Stimulated activated CD8-positive, alpha-beta memory T cell treated with anti-CD3 and anti-CD28 coated beads, Interleukin-12 subunit alpha, Interleukin-12 subunit beta, amount 100 ng/mL, for 1 hour (primary cell): ENCODE measurements around the gene APOC1.
A peak's percentile ranks its signal among the peaks of the same experiment; 100 is the strongest.
"Not testable (repeated sequence)": the region's sequence is repeated elsewhere in the genome, so short reads cannot be mapped to it uniquely, and the experiment has no call there.

Experiments
- DNase-seq: peaks from one replicate; pipeline ENCODE4 v3.0.0-alpha.2; 2020; ENCODE audit warnings: low read depth

The APOC1 gene

DNA sequence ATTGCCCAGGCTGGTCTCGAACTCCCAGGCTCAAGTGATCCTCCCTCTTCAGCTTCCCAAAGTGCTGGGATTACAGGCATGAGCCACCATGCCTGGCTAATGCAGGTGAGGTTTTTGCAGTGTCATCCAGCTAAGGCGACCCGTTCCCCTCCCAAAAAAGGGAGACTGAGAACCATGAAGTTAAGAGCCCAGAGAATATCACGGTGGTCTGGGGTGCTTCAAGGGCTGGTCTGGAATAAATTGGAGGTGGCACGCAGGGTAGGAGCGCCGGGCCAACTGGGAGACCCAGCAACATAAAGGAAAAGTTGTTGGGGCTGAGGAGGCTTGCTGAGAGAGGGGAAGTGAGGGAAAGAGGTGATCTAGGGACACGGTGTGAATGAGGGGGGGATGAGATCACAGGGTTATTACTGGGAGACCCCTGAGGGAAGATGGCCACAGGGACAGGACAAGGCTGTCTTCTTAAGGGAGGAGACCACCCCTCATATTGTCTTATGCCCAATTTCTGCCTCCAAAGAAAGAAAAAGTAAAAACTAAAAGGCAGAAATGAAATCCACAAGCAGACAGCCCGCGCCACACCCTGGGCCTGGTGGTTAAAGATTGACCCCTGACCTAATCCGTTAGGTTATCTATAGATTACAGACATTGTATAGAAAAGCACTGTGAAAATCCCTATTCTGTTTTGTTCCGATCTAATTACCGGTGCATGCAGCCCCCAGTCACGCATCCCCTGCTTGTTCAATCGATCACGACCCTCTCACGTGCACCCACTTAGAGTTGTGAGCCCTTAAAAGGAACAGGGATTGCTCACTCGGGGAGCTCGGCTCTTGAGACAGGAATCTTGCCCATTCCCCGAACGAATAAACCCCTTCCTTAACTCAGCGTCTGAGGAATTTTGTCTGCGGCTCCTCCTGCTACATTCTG, 636 bp upstream of the APOC1 start:
- not testable (repeated sequence) for DNase-seq

DNA sequence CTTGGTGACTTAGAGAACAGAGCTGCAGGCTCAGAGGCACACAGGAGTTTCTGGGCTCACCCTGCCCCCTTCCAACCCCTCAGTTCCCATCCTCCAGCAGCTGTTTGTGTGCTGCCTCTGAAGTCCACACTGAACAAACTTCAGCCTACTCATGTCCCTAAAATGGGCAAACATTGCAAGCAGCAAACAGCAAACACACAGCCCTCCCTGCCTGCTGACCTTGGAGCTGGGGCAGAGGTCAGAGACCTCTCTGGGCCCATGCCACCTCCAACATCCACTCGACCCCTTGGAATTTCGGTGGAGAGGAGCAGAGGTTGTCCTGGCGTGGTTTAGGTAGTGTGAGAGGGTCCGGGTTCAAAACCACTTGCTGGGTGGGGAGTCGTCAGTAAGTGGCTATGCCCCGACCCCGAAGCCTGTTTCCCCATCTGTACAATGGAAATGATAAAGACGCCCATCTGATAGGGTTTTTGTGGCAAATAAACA, 9.9 kb downstream of the APOC1 start:
- DNase-seq: no peak

DNA sequence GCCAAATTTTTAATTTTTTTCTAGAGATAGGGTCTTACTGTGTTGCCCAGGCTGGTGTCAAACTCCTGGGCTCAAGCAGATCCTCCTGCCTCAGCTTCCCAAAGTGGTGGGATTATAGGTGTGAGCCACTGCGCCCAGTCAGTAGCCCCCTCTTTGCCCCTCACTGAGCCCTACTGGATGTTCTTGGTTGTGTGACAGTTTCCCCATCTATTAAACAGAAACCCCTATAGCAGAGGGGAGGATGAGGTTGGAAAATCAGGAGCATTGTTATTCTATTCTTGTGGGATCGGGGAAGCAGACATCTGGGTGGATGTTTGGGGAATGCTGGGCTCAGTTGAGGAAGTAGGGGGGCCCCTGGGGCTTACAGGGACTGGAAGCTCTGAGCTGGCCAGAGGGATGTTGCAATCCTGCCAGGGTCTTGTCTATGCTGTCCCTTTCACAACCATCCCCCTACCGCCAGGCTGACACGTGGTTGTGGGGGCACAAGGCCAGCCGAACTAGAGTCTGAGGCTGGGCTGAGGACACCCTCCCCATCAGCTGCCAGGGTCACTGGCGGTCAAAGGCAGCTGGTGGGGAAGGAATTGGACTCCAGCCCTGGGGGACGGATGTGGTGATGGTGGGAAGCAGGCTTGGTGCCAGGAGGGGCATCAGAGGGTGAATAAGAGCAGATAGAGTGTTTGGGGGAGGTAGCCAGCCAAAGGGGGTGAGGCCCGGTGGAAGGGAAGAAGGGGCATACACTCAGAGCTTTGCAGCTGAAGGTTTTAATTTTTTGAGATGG, 10.9 kb downstream of the APOC1 start:
- no peak for DNase-seq

DNA sequence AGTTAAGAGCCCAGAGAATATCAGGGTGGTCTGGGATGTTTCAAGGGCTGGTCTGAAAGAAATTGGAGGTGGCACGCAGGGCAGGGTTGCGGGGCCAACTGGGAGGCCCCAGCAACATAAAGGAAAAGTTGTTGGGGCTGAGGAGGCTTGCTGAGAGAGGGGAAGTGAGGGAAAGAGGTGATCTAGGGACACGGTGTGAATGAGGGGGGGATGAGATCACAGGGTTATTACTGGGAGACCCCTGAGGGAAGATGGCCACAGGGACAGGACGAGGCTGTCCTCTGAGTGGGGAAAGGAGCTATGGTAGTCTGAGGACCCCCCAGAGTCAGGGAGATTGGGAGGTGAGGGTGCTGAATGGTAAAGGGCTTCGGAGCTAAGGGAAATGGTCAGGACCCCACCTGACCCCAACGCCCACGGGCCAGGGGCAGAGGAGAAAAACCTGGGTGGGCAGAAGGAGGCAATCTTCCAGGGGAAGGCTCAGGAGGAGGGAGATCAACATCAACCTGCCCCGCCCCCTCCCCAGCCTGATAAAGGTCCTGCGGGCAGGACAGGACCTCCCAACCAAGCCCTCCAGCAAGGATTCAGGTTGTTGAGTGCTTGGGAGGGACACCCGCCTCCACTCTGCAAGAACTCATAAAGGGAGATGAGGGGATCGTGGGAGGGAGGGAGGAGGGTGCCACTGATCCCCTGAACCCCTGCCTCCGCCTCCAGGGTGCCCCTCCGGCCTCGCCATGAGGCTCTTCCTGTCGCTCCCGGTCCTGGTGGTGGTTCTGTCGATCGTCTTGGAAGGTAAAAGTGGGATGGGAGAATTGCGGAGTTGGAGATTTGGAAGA, 12.1 kb downstream of the APOC1 start:
- DNase-seq: not testable (repeated sequence)

DNA sequence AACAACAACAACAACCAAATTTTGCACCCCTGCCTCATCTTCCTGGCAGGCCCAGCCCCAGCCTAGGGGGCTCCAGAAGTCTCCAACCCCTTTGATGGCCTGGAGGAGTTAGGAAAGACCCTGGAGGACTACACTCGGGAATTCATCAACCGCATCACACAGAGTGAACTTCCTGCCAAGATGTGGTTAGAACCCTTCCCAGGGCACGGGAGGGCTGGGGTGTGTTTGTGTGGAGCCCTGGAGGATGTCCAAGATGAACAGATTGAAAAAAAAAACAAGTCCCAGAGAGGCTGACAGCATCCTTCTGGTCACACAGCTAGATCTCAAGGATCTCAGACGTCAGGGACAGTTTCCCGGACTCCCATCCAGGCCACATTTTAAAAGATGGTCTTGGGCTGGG, 13.3 kb downstream of the APOC1 start:
- no peak for DNase-seq

DNA sequence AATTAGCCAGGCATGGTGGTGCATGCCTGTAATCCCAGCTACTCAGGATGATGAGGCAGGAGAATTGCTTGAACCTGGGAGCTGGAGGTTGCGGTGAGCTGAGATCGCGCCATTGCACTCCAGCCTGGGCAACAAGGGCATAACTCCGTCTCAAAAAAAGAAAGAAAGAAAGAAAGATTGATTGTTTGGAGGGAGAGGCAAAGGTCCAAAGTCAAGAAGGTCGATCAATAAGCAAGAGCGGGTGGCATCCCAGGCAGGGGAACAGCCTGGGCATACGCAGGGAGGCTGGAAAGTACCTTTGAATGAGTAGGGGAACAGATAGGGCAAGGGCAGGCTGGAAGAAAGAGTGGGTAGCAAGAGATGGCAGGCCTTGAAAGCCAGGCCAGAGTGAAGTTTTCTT, 15.7 kb downstream of the APOC1 start:
- DNase-seq: no peak

DNA sequence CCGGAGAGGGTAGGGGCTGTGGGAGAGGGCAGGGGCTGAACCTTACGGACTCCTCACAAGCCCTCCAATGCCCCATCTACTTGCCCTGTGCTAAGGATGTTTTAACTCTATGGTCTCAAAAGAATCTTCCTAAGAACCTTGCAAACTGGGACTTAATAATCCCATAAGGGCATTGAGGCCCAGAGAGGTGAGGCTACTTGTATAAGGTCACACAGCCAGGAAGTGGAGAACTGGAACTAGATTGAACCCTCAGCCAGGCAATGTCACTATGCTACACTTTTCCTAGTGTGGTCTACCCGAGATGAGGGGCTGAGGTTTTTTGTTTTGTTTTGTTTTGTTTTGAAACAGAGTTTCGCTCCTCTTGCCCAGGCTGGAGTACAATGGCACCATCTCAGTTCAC, 17.1 kb downstream of the APOC1 start:
- DNase-seq: no peak

DNA sequence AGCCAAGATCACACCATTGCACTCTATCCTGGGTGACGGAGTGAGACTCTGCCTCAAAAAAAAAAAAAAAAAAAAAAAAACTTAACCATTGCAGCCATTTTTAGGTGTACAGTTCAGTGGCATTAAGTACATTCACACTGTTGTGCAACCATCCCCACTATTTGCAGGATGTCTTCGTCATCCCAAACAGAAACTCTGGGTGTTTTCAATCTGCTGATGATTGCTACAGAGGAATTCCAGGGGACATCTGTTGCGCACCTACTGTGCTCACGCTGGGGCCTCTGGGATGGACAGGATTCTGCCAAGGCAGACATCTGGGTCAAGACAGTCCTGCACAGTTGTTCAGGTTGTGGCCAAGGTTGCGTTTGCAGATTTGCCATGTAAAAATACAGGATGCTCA, 25.3 kb downstream of the APOC1 start:
- no peak for DNase-seq

DNA sequence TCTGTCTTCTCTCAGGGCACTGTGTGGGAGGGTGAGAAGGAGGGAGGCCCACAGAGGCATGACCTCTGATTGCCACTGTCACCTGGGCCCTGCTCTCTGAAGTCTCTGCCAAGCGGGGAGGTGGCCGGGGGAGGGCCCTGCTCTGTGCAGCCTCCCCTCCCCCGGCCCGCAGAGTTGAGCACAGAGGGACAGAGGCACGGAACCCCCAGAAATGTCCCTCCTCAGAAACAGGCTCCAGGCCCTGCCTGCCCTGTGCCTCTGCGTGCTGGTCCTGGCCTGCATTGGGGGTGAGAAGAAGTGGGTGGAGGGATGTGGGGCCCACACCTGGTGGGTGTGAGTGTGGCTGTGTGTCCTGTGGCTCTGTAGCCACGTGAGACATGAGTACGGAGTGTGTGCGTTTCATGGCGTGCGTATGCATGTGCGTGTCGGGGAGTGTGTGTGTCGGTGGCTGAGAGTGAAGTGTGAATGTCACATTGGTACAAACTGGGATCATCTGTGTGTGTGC, 27.7 kb downstream of the APOC1 start, which contains the start of gene APOC4:
APOC4 (plus strand) TSS at position 171 of the 505 bp plus-strand sequence; CDS start at position 212, 41 bp downstream.
- no peak for DNase-seq

DNA sequence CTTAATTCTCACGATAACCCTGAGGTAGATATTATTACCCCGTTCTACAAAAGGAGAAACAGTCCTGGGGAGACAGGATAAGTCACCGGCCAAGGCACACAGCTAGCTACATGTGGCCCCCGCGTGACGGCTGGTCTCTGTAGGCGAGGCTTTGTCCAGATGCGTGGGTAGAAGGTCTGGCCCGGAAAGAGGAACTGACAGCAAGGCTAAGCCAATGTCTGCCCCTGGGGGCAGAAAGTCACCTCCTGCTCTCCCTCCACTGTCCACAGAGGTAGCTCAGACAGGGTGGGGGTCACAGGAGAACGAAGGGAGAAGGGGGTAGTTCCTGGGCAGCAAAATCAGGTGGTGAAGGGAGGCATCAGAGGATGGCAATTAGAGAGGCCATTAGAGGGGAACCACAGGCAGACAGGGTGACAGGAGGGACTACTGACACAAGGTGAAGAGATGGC, 29.4 kb downstream of the APOC1 start:
- no peak for DNase-seq

DNA sequence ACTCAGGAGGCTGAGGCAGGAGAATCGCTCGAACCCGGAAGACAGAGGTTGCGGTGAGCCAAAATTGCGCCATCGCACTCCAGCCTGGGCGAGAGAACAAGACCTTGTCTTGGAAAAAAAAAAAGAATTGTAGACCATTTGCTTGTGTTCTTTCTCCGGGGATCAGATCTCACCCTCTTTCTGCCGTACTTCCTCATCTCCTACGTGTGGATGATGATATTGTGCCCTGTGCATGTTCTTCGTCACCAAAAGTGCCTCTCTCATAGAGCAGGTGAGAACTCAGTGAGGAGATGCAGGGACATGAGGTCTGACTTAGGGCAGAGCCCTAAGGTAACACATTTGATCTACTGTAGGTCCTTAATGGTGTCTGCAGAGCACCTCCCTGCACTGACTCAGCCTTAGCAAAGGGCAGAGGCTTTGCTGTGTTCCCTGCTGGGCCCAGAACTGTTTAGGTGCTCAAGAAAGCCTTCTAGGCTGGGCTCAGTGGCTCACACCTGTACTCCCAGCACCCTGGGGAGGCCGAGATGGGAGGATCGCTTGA, 32.7 kb downstream of the APOC1 start:
- no peak for DNase-seq

DNA sequence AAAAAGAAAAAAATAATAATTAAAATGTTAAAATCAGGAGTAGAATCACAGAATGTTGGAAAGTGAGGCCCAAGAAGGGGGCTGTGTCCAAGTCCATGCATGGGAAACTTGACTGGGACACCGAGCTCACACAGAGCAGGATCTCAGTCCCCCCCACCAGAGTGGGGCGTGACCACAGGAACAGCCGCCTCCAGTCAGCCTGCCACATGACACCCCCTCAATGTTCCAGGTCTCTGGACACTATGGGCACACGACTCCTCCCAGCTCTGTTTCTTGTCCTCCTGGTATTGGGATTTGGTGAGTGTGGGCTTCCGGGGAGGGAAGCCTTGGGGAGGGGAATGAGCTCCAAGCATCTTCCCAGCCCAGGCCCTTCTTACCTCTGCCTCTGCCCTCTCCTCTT, 33.8 kb downstream of the APOC1 start:
- DNase-seq: no peak

DNA sequence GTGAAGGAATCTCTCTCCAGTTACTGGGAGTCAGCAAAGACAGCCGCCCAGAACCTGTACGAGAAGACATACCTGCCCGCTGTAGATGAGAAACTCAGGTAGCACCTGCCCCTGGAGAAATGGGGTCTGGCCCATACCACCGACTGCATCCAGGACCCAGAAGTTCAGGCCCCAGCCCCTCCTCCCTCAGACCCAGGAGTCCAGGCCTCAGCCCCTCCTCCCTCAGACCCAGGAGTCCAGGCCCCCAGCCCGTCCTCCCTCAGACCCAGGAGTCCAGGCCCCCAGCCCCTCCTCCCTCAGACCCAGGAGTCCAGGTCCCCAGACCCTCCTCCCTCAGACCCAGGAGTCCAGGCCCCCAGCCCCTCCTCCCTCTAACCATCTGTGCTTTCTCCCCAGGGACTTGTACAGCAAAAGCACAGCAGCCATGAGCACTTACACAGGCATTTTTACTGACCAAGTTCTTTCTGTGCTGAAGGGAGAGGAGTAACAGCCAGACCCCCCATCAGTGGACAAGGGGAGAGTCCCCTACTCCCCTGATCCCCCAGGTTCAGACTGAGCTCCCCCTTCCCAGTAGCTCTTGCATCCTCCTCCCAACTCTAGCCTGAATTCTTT, 34.5 kb downstream of the APOC1 start:
- no peak for DNase-seq

DNA sequence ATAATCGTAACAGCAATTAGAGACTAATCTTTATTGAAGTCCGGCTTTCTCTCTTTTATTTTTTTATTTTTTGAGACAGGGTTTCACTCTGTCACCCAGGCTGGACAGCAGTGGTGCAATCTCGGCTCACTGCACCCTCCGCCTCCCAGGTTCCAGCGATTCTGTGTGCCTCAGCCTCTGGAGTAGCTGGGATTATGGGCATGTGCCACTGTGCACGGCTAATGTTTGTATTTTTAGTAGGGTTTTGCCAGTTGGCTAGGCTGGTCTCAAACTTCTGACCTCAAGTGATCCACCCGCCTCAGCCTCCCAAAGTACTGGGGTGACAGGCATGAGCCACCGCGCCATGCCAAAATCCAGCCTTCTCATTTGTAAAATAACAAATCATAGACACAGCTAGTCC, 35.1 kb downstream of the APOC1 start:
- DNase-seq: no peak

DNA sequence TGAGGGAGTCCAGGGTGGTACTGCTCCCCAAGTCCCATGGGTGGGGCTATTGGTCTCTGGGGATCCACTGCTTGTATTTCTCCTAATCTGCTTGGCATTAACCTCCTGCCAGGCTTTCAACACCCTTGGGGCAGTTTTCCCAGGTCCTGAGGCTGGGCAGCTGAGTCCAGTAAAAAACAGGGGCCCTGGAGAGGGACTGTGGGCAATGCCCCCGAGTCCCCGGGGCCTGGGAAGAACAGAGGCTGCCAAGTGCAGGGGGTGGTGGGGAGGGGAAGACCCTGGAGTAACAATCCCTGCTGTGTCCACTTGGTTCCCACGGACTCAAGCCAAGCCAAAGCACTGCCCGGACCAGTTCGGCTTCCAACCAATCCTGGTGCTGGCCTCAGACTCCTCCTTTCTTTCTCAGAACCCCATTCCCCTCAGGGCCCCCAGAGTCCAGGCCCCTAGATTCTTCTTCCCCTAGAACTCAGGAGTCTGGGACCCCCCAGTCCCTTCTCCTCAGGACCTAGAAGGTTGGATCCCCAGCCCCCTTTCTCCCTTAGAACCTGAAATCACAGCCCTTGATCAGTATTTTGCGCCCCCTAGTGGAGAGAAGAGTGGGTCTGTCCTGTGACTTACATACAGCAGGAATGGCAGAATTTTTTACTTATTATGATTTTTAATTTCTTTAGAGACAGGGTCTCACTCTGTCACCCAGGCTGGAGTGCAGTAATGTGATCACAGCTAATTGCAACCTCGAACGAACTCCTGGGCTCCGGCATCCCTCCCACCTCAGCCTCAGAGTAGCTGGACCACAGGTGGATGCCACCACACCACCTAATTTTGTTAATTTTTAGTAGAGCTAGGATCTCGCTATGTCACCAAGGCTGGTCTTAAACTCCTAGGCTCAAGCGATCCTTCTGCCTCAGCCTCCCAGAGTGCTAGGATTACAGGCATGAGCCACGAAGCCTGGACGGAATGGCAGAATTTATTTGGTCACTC, 37.1 kb downstream of the APOC1 start:
- DNase-seq: peak; percentile 46

DNA sequence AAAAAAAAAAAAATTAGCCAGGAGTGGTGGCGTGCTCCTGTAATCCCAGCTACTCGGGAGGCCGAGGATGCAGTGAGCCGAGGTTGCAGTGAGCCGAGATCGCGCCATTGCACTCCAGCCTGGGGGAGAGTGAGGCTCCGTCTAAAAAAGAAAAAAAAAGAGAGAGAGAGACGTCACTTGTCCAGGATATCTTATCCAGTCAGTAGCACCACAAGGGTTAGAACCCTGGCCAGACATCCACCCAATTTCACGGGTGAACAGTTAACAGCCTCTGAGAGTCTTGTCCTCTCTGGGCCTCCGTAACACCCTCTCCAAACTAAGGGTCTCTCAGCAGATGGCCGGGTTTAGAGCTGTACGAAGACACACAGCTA, 39.9 kb downstream of the APOC1 start:
- no peak for DNase-seq

DNA sequence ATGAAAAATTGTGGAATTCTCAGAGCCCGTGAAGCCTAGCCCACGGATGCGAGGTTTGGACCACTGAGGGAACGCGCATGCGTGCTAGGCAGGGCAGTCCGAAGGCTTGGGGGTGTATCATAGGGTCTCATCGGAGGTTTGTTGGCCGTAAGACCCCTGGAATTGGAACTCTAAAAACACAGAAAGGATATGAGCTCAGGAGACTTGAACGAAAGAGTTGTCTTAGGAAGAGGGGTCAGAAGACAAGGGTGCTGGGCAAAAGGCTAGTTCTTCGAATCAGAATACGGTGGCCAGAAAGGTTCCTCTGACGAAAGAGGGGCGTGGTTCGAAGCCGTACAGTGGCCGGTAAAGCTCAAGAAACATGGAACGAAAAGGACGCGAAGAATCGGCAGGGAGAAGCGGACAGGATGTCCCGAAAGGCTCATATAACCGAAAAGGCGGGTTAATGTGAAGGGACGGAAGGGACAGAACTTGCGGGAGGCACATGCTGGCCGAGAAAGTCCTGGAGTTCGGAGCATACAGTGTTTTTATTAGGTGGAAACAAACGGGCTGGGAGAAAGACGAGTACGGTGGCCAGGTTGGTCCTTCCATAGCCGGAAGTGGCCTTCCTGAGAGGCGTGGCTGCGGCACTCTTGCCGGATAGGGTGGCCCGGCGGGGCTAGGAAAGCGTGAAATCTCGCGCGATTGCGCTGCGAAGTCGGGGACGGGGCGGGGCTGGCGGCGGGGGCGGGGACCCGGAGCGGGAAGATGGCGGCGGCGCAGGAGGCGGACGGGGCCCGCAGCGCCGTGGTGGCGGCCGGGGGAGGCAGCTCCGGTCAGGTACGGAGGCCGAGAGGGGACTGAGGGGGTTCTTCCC, 40.5 kb downstream of the APOC1 start, which contains the start of gene CLPTM1:
CLPTM1 (plus strand) TSS at position 732 of the 856 bp plus-strand sequence; CDS start at position 748, 16 bp downstream.
- DNase-seq: peak; percentile 94
